ENCODE results near the gene HOMER1. TPM values are rescaled to one million over a fixed set of nuclear protein-coding genes. Genes with fewer than 3 reads are reported as not detected.

HOMER1 gene
- total RNA-seq, 1 donor from 2014 or later: 5.4 TPM

DNA sequence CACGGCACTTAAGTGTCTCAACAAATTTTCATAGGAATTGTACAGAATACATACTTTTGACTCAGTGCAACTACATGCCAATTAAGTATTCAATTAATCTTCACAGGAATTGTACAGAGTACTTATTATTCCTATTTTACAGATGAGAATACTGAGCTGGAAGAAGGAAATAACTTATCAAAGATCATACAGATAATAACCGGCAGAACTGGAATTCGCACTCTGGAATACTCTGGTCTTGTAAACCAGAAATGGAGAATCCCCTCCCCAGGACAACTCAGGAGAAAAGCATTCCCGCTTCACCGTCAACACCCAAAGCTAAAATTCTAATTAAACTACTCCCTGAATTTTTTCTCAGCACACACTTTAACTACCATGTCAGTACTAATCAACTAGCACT is 112.7 kb downstream of the HOMER1 start:
- H3K27me3 ChIP-seq: no peaks in the 10 kb centered on the region
- intact Hi-C loops (cut with DNase I): no loop called here
- no peaks in the 10 kb centered on the region for H3K4me1 ChIP-seq
- no peaks in the 10 kb centered on the region for H3K36me3 ChIP-seq
- H3K27ac ChIP-seq: no peak overlapping the region
- no peak overlapping the region for H3K4me3 ChIP-seq
- DNase-seq (ENCODE audit: extremely low spot score in 2 of 2): no peak
- no peaks in the 10 kb centered on the region for H3K9me3 ChIP-seq
- TF ChIP-seq POLR2AphosphoS5 (IDR thresholded peaks at IDR 0.05; ENCODE audit: insufficient read depth in 1 of 2, low read depth in 1 of 2): no peak
- no peak for TF ChIP-seq POLR2A (IDR thresholded peaks at IDR 0.05)

DNA sequence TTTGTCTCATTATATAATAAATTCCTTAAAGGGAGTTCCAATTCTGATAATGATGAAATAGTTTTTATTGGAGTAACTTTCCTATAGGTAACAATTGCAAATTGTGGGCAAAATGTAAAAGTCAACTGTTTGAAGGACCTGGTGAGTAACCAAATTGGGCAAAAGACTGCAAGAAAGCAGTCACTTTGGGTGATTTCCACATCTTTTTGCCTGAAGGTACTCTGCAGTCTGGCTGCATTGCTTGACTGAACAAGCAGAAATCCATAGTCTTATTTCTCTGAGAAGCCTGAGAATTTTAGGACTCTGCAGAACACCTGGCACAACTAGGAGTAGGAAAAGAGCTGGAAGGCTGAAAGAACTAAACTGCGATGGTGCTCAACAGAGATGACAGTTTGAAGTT is 114.9 kb downstream of the HOMER1 start:
- H3K9me3 ChIP-seq: no peaks in the 10 kb centered on the region
- H3K36me3 ChIP-seq: no peaks in the 10 kb centered on the region
- no peaks in the 10 kb centered on the region for H3K27me3 ChIP-seq
- no peak overlapping the region for H3K4me3 ChIP-seq
- no peak for DNase-seq (ENCODE audit: extremely low spot score in 2 of 2)
- intact Hi-C loops (cut with DNase I): no loop called here
- H3K4me1 ChIP-seq: no peaks in the 10 kb centered on the region
- no peak for TF ChIP-seq POLR2AphosphoS5 (IDR thresholded peaks at IDR 0.05; ENCODE audit: insufficient read depth in 1 of 2, low read depth in 1 of 2)
- no peak for TF ChIP-seq POLR2A (IDR thresholded peaks at IDR 0.05)
- TF ChIP-seq, protein P1, sequence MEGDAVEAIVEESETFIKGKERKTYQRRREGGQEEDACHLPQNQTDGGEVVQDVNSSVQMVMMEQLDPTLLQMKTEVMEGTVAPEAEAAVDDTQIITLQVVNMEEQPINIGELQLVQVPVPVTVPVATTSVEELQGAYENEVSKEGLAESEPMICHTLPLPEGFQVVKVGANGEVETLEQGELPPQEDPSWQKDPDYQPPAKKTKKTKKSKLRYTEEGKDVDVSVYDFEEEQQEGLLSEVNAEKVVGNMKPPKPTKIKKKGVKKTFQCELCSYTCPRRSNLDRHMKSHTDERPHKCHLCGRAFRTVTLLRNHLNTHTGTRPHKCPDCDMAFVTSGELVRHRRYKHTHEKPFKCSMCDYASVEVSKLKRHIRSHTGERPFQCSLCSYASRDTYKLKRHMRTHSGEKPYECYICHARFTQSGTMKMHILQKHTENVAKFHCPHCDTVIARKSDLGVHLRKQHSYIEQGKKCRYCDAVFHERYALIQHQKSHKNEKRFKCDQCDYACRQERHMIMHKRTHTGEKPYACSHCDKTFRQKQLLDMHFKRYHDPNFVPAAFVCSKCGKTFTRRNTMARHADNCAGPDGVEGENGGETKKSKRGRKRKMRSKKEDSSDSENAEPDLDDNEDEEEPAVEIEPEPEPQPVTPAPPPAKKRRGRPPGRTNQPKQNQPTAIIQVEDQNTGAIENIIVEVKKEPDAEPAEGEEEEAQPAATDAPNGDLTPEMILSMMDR (IDR thresholded peaks at IDR 0.05): no peak
- H3K27ac ChIP-seq: no peak overlapping the region

- no peaks in the 10 kb centered on the region for H3K9me3 ChIP-seq
- intact Hi-C loops (cut with DNase I): no loop called here
- TF ChIP-seq POLR2AphosphoS5 (IDR thresholded peaks at IDR 0.05; ENCODE audit: insufficient read depth in 1 of 2, low read depth in 1 of 2) (no peak), POLR2A (IDR thresholded peaks at IDR 0.05) (no peak)
- TF ChIP-seq, protein P1 (IDR thresholded peaks at IDR 0.05): no peak
Observed at GRCh38 chr5:79397080-79397479, 116.9 kb downstream of the HOMER1 start.

DNA sequence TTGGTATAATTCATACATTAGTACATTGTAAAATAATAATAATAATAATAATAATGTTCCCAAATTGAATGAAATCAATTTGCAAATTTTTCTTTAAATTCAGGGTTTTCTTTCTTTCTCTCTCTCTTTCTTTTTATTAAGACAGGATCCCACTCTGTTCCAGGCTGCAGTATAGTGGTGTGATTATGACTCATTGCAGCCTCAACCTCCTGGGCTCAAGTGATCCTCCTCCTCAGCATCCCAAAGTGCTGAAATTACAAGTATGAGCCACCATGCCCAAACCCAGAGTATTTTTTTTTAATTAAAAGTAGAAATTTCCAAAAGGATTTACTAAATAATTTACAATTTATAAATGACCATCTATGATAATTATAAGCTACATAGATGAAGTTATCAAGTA is 117.7 kb downstream of the HOMER1 start:
- TF ChIP-seq, protein P1 (IDR thresholded peaks at IDR 0.05): no peak
- TF ChIP-seq POLR2A (IDR thresholded peaks at IDR 0.05) (no peak), POLR2AphosphoS5 (IDR thresholded peaks at IDR 0.05; ENCODE audit: insufficient read depth in 1 of 2, low read depth in 1 of 2) (no peak)
- Histone ChIP-seq H3K4me3 (no peak overlapping the region), H3K9me3 (no peaks in the 10 kb centered on the region), H3K4me1 (no peaks in the 10 kb centered on the region), H3K27ac (no peak overlapping the region), H3K36me3 (no peaks in the 10 kb centered on the region), H3K27me3 (no peaks in the 10 kb centered on the region)
- intact Hi-C loops (cut with DNase I): no loop called here
- DNase-seq (ENCODE audit: extremely low spot score in 2 of 2): no peak

More at GRCh38 chr5:79397080-79397479, 116.9 kb downstream of the HOMER1 start:
- no peak overlapping the region for H3K4me3 ChIP-seq
- H3K36me3 ChIP-seq: no peaks in the 10 kb centered on the region
- no peak overlapping the region for H3K27ac ChIP-seq
- no peaks in the 10 kb centered on the region for H3K4me1 ChIP-seq
- no peaks in the 10 kb centered on the region for H3K27me3 ChIP-seq
- no peak for DNase-seq (ENCODE audit: extremely low spot score in 2 of 2)

DNA sequence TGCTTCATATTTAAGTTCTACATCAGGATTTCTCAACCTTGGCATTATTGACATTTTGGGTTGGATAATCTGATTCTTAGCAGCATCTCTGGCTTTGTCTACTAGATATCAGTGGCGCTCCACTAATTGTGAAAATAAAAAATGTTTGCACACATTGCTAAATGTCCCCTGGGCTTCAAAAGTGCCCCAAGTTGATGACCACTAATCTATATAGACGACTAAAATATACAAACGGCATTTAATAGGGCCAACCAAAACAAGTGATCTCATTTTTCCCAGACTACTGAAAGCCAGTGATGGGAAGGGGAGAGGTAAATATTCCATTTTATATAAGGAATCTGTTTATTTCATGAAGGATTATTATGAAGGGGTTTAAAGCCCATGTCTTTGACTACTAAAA is 118.6 kb downstream of the HOMER1 start:
- H3K36me3 ChIP-seq: no peaks in the 10 kb centered on the region
- TF ChIP-seq POLR2A (IDR thresholded peaks at IDR 0.05) (no peak), POLR2AphosphoS5 (IDR thresholded peaks at IDR 0.05; ENCODE audit: insufficient read depth in 1 of 2, low read depth in 1 of 2) (no peak)
- TF ChIP-seq, protein P1 (IDR thresholded peaks at IDR 0.05): no peak
- H3K4me1 ChIP-seq: no peaks in the 10 kb centered on the region
- no peak for DNase-seq (ENCODE audit: extremely low spot score in 2 of 2)
- no peaks in the 10 kb centered on the region for H3K27me3 ChIP-seq
- H3K27ac ChIP-seq: no peak overlapping the region
- H3K9me3 ChIP-seq: no peaks in the 10 kb centered on the region
- intact Hi-C loops (cut with DNase I): no loop called here
- H3K4me3 ChIP-seq: no peak overlapping the region

All from vagina (tissue), 2 donors.